Smooth muscle cell (in vitro differentiated cells): Measurements from ENCODE around the gene NR0B2. TPM values are rescaled to one million over a fixed set of nuclear protein-coding genes. Genes with fewer than 3 reads are reported as not detected.

Experiments
- DNase-seq: peaks from one replicate; lab custom pipeline; 2025; ENCODE audit not compliant: unreplicated experiment; lab: John Stamatoyannopoulos, UW
- H2AFZ ChIP-seq: fragments of 200-600 bp; sonication (generic); 2 replicates; pipeline ENCODE4 v1.6.0; 2016; ENCODE audit warnings: antibody characterized with exemption, low read depth, mild to moderate bottlenecking
- H3F3A ChIP-seq: fragments of 200-600 bp; sonication (generic); 2 replicates; pipeline ENCODE4 v1.6.0; 2017; ENCODE audit warnings: antibody characterized with exemption, low read depth
- H3K27ac ChIP-seq: fragments of 200-600 bp; sonication (generic); 2 replicates; pipeline ENCODE4 v1.5.1; 2016; ENCODE audit warnings: low read depth, mild to moderate bottlenecking
- H3K27me3 ChIP-seq: fragments of 200-600 bp; sonication (generic); 2 replicates; pipeline ENCODE4 v1.6.1; 2016; ENCODE audit warnings: low read depth, mild to moderate bottlenecking
- H3K36me3 ChIP-seq: fragments of 200-600 bp; sonication (generic); 2 replicates; pipeline ENCODE4 v1.5.1; 2016; ENCODE audit warnings: low read depth
- H3K4me1 ChIP-seq: fragments of 200-600 bp; sonication (generic); 2 replicates; pipeline ENCODE4 v1.5.1; 2016; ENCODE audit warnings: low read depth
- H3K4me2 ChIP-seq: fragments of 200-600 bp; sonication (generic); 2 replicates; pipeline ENCODE4 v1.6.0; 2016; ENCODE audit warnings: mild to moderate bottlenecking
- H3K4me3 ChIP-seq: fragments of 200-600 bp; sonication (generic); 2 replicates; pipeline ENCODE4 v1.5.1; 2016; ENCODE audit warnings: mild to moderate bottlenecking
- H3K79me2 ChIP-seq: fragments of 200-600 bp; sonication (generic); 2 replicates; pipeline ENCODE4 v1.6.0; 2016; ENCODE audit warnings: low read depth, mild to moderate bottlenecking
- H3K9ac ChIP-seq: fragments of 200-600 bp; sonication (generic); 2 replicates; pipeline ENCODE4 v1.6.0; 2016; ENCODE audit warnings: low read depth
- H3K9me3 ChIP-seq: fragments of 200-600 bp; sonication (generic); replicated peaks from 2 replicates; pipeline ENCODE4 v1.5.1; 2016; ENCODE audit warnings: low read depth
- H4K20me1 ChIP-seq: fragments of 200-600 bp; sonication (generic); 2 replicates; pipeline ENCODE4 v1.6.0; 2016; ENCODE audit warnings: low read depth
- CTCF ChIP-seq: fragments of 200-600 bp; sonication (generic); IDR thresholded peaks from 2 replicates; pipeline ENCODE4 v1.5.1; 2017; ENCODE audit warnings: borderline replicate concordance, mild to moderate bottlenecking, antibody characterized with exemption; ENCODE audit not compliant: insufficient read depth, poor library complexity, severe bottlenecking
- WGBS: methylation state at CpG from one replicate; pipeline ENCODE4 v1.1.7; 2016; ENCODE audit warnings: low lambda C conversion rate; 5-methylcytosine and 5-hydroxymethylcytosine counted together
- polyA plus RNA-seq: library from polyadenylated mRNA; unstranded; fragments of >200 nt; fragmentation: Nextera tagmentation; extraction: Ambion mirVana; gene quantifications from 2 replicates; pipeline ENCODE4 v1.2.1, GENCODE V29; 2016
- total RNA-seq: library from RNA; depleted of rRNA; stranded (reverse); fragments of >200 nt; gene quantifications from 2 replicates; pipeline ENCODE4 v1.2.3, GENCODE V29; 2014

Gene NR0B2
- total and polyA plus RNA-seq, 2 experiments from 2014 or later, result not detected

DNA sequence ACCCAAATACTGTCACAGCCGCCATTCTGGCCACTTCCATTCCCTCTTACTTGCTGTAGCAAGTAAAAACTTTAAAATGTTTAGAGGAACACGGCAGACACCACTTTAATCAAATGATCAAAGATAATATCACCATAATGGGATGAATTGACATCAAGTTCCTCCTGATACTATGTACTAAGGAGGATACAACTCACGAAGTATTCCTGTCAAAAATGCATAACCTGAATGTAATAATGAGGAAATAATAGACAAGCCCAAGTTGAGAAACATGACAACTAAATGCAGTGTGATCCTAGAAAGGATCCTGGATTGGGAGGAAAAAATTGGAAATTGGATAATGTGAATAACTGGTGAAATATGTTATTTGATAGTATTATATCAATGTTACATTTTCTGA is 42.5 kb upstream of the NR0B2 start:
- 86% methylated on average over 3 of the region's 3 CpGs for WGBS
- DNase-seq, result no peak
- peaks cover 42% of the 10 kb centered on the region for H3K27me3 ChIP-seq

DNA sequence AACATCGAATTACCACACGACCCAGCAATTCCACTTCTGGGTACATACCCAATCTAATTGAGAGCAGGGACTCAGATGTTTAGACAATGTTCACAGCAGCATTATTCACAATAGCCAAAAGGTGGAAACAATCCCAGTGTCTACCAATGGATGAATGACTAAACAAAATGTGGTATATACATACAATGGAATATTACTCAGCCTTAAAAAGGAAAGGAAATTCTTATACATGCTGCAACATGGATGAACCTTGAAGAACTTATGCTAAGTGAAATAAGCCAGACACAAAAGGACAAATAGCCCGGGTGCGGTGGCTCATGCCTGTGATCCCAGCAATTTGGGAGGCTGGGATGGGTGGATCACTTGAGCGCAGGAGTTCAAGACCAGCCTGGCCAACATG is 39.6 kb upstream of the NR0B2 start:
- TF ChIP-seq CTCF, result no peak
- Histone ChIP-seq H3K4me2 (no peak overlapping the region), H3K27me3 (peaks cover 12% of the 10 kb centered on the region), H3K9ac (no peak overlapping the region), H3K27ac (no peak overlapping the region), H3K79me2 (no peaks in the 10 kb centered on the region), H3K4me1 (no peaks in the 10 kb centered on the region), H3F3A (no peaks in the 10 kb centered on the region), H2AFZ (no peak overlapping the region), H3K9me3 (no peaks in the 10 kb centered on the region), H4K20me1 (no peaks in the 10 kb centered on the region), H3K4me3 (no peak overlapping the region), H3K36me3 (no peaks in the 10 kb centered on the region)
- no peak for DNase-seq
- 94% methylated on average over 5 of the region's 5 CpGs for WGBS

More for the DNA sequence above, 42.5 kb upstream of the NR0B2 start:
- TF ChIP-seq CTCF, result no peak
- Histone ChIP-seq H3K27ac (no peak overlapping the region), H4K20me1 (no peaks in the 10 kb centered on the region), H3K9me3 (no peaks in the 10 kb centered on the region), H3F3A (no peaks in the 10 kb centered on the region), H3K4me2 (no peak overlapping the region), H3K79me2 (no peaks in the 10 kb centered on the region), H3K9ac (no peak overlapping the region), H3K36me3 (no peaks in the 10 kb centered on the region), H3K4me3 (no peak overlapping the region), H3K4me1 (no peaks in the 10 kb centered on the region), H2AFZ (no peak overlapping the region)

- Histone ChIP-seq H3K36me3 (no peaks in the 10 kb centered on the region), H3K4me2 (no peak overlapping the region), H3K4me1 (no peaks in the 10 kb centered on the region), H4K20me1 (no peaks in the 10 kb centered on the region), H3K27ac (no peak overlapping the region), H3K79me2 (no peaks in the 10 kb centered on the region), H3K27me3 (peaks cover under 1% of the 10 kb centered on the region), H3F3A (no peaks in the 10 kb centered on the region), H3K9ac (no peak overlapping the region), H3K4me3 (no peak overlapping the region), H3K9me3 (no peaks in the 10 kb centered on the region), H2AFZ (no peak overlapping the region)
- no peak for DNase-seq
- WGBS, result 95% methylated on average over 24 of the region's 24 CpGs
- no peak for TF ChIP-seq CTCF
Observed at GRCh38 chr1:26951821-26952497, 38.2 kb upstream of the NR0B2 start.

GRCh38 chr1:26951216-26951615 is 37.4 kb upstream of the NR0B2 start:
- H3K79me2 ChIP-seq, result no peaks in the 10 kb centered on the region
- H3K9me3 ChIP-seq, result no peaks in the 10 kb centered on the region
- TF ChIP-seq CTCF, result no peak
- H2AFZ ChIP-seq, result no peak overlapping the region
- no peaks in the 10 kb centered on the region for H4K20me1 ChIP-seq
- no peaks in the 10 kb centered on the region for H3K4me1 ChIP-seq
- no peaks in the 10 kb centered on the region for H3K36me3 ChIP-seq
- WGBS, result 95% methylated on average over 14 of the region's 14 CpGs
- no peak for DNase-seq
- H3F3A ChIP-seq, result peaks cover 2% of the 10 kb centered on the region
- H3K27ac ChIP-seq, result no peak overlapping the region
- no peak overlapping the region for H3K9ac ChIP-seq
- H3K4me2 ChIP-seq, result no peak overlapping the region
- no peaks in the 10 kb centered on the region for H3K27me3 ChIP-seq
- H3K4me3 ChIP-seq, result no peak overlapping the region
